Panc1 (cell line): ENCODE measurements around the gene NEIL3. TPM values are rescaled to one million over a fixed set of nuclear protein-coding genes. Genes with fewer than 3 reads are reported as not detected.

Experiments used
- ATAC-seq: fragments of 200-7000 bp; cut with Tn5 transposase; 2 replicates; pipeline ENCODE4 v1.9.1; 2020; ENCODE audit warnings: mild to moderate bottlenecking, moderate library complexity
- BruUV-seq: library from RNA; stranded (reverse); fragments of 400-500 nt; replicated peaks from 2 replicates; lab custom pipeline; 2021; lab: Mats Ljungman, UMichigan
- CTCF ChIA-PET: fragments of 300-600 bp; sonication (Branson Sonifier 250); formaldehyde crosslinking; loops from one replicate; lab custom pipeline; 2022; ENCODE audit warnings: antibody characterized with exemption; lab: Charles Lee
- POLR2A ChIA-PET: fragments of 300-600 bp; sonication (Branson Sonifier 250); formaldehyde crosslinking; loops from one replicate; lab custom pipeline; 2022; ENCODE audit warnings: antibody characterized with exemption; lab: Charles Lee
- DNase-seq: peaks from one replicate; pipeline ENCODE4 v3.0.0-alpha.2; 2010; ENCODE audit warnings: low read depth, low spot score
- H3K27ac ChIP-seq: 2 replicates; pipeline ENCODE4 v1.5.1; 2011; ENCODE audit warnings: mild to moderate bottlenecking, low read length, inconsistent platforms
- H3K27me3 ChIP-seq: fragments of 200-500 bp; sonication (Bioruptor generic); 2 replicates; pipeline ENCODE4 v1.6.0; 2014; ENCODE audit warnings: low read length, inconsistent platforms; ENCODE audit not compliant: control insufficient read depth, insufficient read depth
- H3K36me3 ChIP-seq: fragments of 200-500 bp; sonication (Bioruptor generic); 2 replicates; pipeline ENCODE4 v1.5.1; 2014; ENCODE audit warnings: inconsistent platforms, mild to moderate bottlenecking, low read length, moderate library complexity; ENCODE audit not compliant: control insufficient read depth, insufficient read depth
- H3K4me1 ChIP-seq: 2 replicates; pipeline ENCODE4 v1.5.1; 2011; ENCODE audit warnings: inconsistent platforms, mild to moderate bottlenecking, low read length, moderate library complexity; ENCODE audit not compliant: control insufficient read depth, insufficient read depth
- H3K4me3 ChIP-seq, 2 experiments: 2 replicates each; pipeline ENCODE4 v1.5.1; 2011 to 2012; ENCODE audit warnings: low read depth in 2 of 2, low read length in 2 of 2, mild to moderate bottlenecking in 2 of 2, inconsistent platforms in 1 of 2, moderate library complexity in 1 of 2
- H3K9me3 ChIP-seq: fragments of 200-500 bp; sonication (Bioruptor generic); 2 replicates; pipeline ENCODE4 v1.5.1; 2014; ENCODE audit warnings: low read depth, mild to moderate bottlenecking, inconsistent platforms, low read length, moderate library complexity; ENCODE audit not compliant: control insufficient read depth, insufficient read depth
- POLR2AphosphoS5 ChIP-seq: IDR thresholded peaks from 2 replicates; pipeline ENCODE4 v1.6.1; 2012; ENCODE audit warnings: mild to moderate bottlenecking, low read depth, low read length, moderate library complexity
- REST ChIP-seq, 2 experiments: IDR thresholded peaks; 2 replicates each; pipeline ENCODE4 v1.6.1; 2011 to 2012; ENCODE audit warnings: low read depth in 2 of 2, control low read depth in 1 of 2, low read length in 1 of 2, mild to moderate bottlenecking in 1 of 2, moderate library complexity in 1 of 2; ENCODE audit not compliant: insufficient read depth in 1 of 2
- SIN3A ChIP-seq: IDR thresholded peaks from 2 replicates; pipeline ENCODE4 v1.6.1; 2012; ENCODE audit warnings: low read depth, mild to moderate bottlenecking, low read length, moderate library complexity, borderline replicate concordance; ENCODE audit not compliant: insufficient read depth
- TCF7L2 ChIP-seq: IDR thresholded peaks from 2 replicates; pipeline ENCODE4 v1.6.1; 2011; ENCODE audit warnings: mild to moderate bottlenecking, low read depth, low read length, inconsistent platforms
- in situ Hi-C: cut with HindIII; loops from 2 replicates; pipeline ENCODE4 v1.10.0; 2016; ENCODE audit warnings: low sequenced_read_pairs, low pct_unique_long_range_greater_than_20kb
- intact Hi-C: fragments of 100-400 bp; cut with micrococcal nuclease; formaldehyde crosslinking; loops from one replicate; pipeline ENCODE4 v1.10.0; 2022; ENCODE audit not compliant: unreplicated experiment
- total RNA-seq: library from RNA; stranded (reverse); gene quantifications from one replicate; pipeline ENCODE4 v1.2.1, GENCODE V29; 2021; ENCODE audit not compliant: unreplicated experiment
- TF ChIP-seq, protein P1 (sequence below): fragments of 450-650 bp; IDR thresholded peaks from 2 replicates; pipeline ENCODE4 v1.5.1; 2017; ENCODE audit warnings: mild to moderate bottlenecking

NEIL3 gene
- total RNA-seq, 1 experiment from 2014 or later: 8.9 TPM

DNA sequence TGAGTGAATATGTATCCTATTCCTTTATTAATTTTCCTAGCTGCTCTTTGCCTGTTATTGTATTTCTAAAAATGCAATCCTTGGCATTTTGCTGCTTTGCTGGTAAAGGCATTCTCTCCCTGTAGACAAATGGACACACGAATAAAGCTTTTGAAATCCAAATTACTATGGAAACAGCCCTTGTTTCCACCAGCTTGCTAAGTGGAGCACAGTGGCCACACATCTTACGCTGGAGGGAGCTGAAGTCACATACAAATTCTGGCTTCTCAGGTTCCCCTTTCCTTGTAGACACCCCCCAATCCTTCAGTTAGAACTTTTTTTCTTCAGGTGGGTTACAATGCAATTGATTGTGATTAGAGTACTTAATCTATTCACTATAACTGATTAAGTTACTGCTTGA lies 66.3 kb downstream of the NEIL3 start:
- Histone ChIP-seq H3K27me3 (no peaks in the 10 kb centered on the region), H3K27ac (no peak overlapping the region), H3K4me3 (no peak overlapping the region), H3K9me3 (no peaks in the 10 kb centered on the region), H3K4me1 (no peaks in the 10 kb centered on the region), H3K36me3 (no peaks in the 10 kb centered on the region)
- no TSS peak for BruUV-seq
- in situ Hi-C loops: no loop called here
- ChIA-PET CTCF (no interaction called here), POLR2A (no interaction called here)
- ATAC-seq (no peak), DNase-seq (no peak)
- intact Hi-C loops: no loop called here
- no peak for TF ChIP-seq TCF7L2
- TF ChIP-seq SIN3A: no peak
- TF ChIP-seq, protein P1, sequence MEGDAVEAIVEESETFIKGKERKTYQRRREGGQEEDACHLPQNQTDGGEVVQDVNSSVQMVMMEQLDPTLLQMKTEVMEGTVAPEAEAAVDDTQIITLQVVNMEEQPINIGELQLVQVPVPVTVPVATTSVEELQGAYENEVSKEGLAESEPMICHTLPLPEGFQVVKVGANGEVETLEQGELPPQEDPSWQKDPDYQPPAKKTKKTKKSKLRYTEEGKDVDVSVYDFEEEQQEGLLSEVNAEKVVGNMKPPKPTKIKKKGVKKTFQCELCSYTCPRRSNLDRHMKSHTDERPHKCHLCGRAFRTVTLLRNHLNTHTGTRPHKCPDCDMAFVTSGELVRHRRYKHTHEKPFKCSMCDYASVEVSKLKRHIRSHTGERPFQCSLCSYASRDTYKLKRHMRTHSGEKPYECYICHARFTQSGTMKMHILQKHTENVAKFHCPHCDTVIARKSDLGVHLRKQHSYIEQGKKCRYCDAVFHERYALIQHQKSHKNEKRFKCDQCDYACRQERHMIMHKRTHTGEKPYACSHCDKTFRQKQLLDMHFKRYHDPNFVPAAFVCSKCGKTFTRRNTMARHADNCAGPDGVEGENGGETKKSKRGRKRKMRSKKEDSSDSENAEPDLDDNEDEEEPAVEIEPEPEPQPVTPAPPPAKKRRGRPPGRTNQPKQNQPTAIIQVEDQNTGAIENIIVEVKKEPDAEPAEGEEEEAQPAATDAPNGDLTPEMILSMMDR: peak; percentile 19; the same call in 1 of the 2 replicates
- no peak for TF ChIP-seq REST (IDR thresholded peaks at IDR 0.05; ENCODE audit: insufficient read depth in 1 of 2, low read depth in 2 of 2, low read length in 1 of 2)
- TF ChIP-seq POLR2AphosphoS5: no peak

DNA sequence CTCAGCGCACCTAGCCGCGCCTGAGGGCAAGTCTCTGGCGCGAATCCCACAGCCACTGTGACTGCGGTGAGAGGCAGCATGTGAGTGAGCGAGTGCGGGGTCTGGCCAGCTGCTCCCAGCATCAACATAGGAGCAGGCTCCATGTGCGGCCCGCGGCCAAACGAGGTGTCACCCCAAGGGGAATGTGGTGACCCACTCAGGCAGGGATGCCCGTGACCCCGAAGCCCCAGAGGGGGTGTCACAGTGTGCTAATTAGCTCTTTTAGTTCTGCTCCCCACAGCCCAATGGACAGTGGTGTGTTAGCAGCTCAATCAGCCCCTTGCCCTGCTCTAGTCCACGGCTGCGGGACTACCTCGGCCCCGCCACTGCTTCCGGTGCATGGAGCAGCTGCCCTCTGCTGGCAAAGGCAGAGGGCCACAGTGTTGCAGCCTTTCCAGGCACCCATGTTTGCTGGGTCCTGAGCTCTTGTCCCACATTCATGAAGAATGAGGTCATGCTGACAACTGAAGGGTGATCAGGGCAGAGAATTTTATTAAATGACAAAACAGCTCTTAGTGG lies 71.1 kb downstream of the NEIL3 start:
- H3K4me3 ChIP-seq: no peak overlapping the region
- DNase-seq: no peak

More for the DNA sequence above, 71.1 kb downstream of the NEIL3 start:
- no peak for TF ChIP-seq POLR2AphosphoS5
- TF ChIP-seq, protein P1: peak; percentile 38
- ChIA-PET CTCF (interaction anchor here (0.6 to 1.1 kb wide), 2 partner anchors 131 to 1665 kb away, joined by 3 to 9 read pairs; no protein-coding TSS in a partner anchor), POLR2A (no interaction called here)
- Histone ChIP-seq H3K4me1 (no peaks in the 10 kb centered on the region), H3K9me3 (no peaks in the 10 kb centered on the region), H3K27me3 (no peaks in the 10 kb centered on the region), H3K36me3 (no peaks in the 10 kb centered on the region), H3K27ac (no peak overlapping the region)
- BruUV-seq: no TSS peak
- in situ Hi-C loops: no loop called here
- peak; percentile 75 for ATAC-seq
- intact Hi-C loops: no loop called here
